HG02763 (cell line): ENCODE data around the gene CPM.

Experiments used
- ATAC-seq: cut with Tn5 transposase; IDR thresholded peaks from one replicate; pipeline ENCODE4 v1.9.1; 2021; ENCODE audit warnings: mild to moderate bottlenecking, moderate library complexity; ENCODE audit not compliant: unreplicated experiment

The CPM gene

GRCh38 chr12:68880660-68881325 lies 52.2 kb downstream of the CPM start:
- ATAC-seq: no peak

- ATAC-seq: no peak
Observed at GRCh38 chr12:68878846-68879245, 54.1 kb downstream of the CPM start.

GRCh38 chr12:68878283-68878682 lies 54.7 kb downstream of the CPM start:
- ATAC-seq: no peak

GRCh38 chr12:68877583-68877982 lies 55.4 kb downstream of the CPM start:
- no peak for ATAC-seq

- ATAC-seq: no peak
Observed at GRCh38 chr12:68876461-68876860, 56.5 kb downstream of the CPM start.

- ATAC-seq: no peak
Observed at GRCh38 chr12:68873316-68873715, 59.7 kb downstream of the CPM start.

GRCh38 chr12:68871921-68872320 lies 61.0 kb downstream of the CPM start:
- ATAC-seq: no peak

GRCh38 chr12:68871396-68871795 lies 61.6 kb downstream of the CPM start:
- no peak for ATAC-seq

- no peak for ATAC-seq
Observed at GRCh38 chr12:68870443-68870842, 62.5 kb downstream of the CPM start.

- no peak for ATAC-seq
Observed at GRCh38 chr12:68870011-68870410, 63.0 kb downstream of the CPM start.

GRCh38 chr12:68868043-68868790 lies 64.8 kb downstream of the CPM start:
- no peak for ATAC-seq

- no peak for ATAC-seq
Observed at GRCh38 chr12:68867606-68868005, 65.4 kb downstream of the CPM start.

- no peak for ATAC-seq
Observed at GRCh38 chr12:68866950-68867349, 66.0 kb downstream of the CPM start.

GRCh38 chr12:68865399-68866164 lies 67.4 kb downstream of the CPM start:
- no peak for ATAC-seq

GRCh38 chr12:68864604-68865003 lies 68.4 kb downstream of the CPM start:
- no peak for ATAC-seq

GRCh38 chr12:68863886-68864454 lies 69.0 kb downstream of the CPM start:
- peak; percentile 53 for ATAC-seq

- no peak for ATAC-seq
Observed at GRCh38 chr12:68863109-68863770, 69.7 kb downstream of the CPM start.

GRCh38 chr12:68861890-68862289 lies 71.1 kb downstream of the CPM start:
- ATAC-seq: no peak

GRCh38 chr12:68856510-68856909 lies 76.5 kb downstream of the CPM start:
- ATAC-seq: no peak

GRCh38 chr12:68855771-68856170 lies 77.2 kb downstream of the CPM start:
- ATAC-seq: no peak

GRCh38 chr12:68855111-68855510 lies 77.9 kb downstream of the CPM start:
- ATAC-seq: no peak
